HL-60 (cell line): Measurements from ENCODE around the gene DLG5.

ENCODE experiments used
- CTCF ChIP-seq: IDR thresholded peaks from one replicate; pipeline ENCODE4 v1.5.1; 2011; ENCODE audit warnings: low read length, control low read depth, inconsistent platforms; ENCODE audit not compliant: insufficient read depth
- POLR2AphosphoS5 ChIP-seq: IDR thresholded peaks from 2 replicates; pipeline ENCODE4 v1.6.1; 2012; ENCODE audit warnings: low read depth
- SPI1 ChIP-seq: IDR thresholded peaks from 2 replicates; pipeline ENCODE4 v1.6.1; 2012; ENCODE audit warnings: low read depth, mild to moderate bottlenecking, borderline replicate concordance

GRCh38 chr10:77941790-77942189, 15.2 kb upstream of the DLG5 start:
- TF ChIP-seq SPI1 (no peak), CTCF (no peak), POLR2AphosphoS5 (no peak)
